ENCODE results near the gene KCNIP4. TPM values are rescaled to one million over a fixed set of nuclear protein-coding genes. Genes with fewer than 3 reads are reported as not detected.

The KCNIP4 gene
- polyA plus RNA-seq, 1 donor (not counting 4 experiments of a cell fraction or from before 2014, with no cell fraction given), result 0.07 TPM

GRCh38 chr4:21962691-21963090 lies 14.1 kb upstream of the KCNIP4 start:
- H2AFZ ChIP-seq (ENCODE audit: control insufficient read depth, low read length), result no peak overlapping the region
- no peaks in the 10 kb centered on the region for H3K4me1 ChIP-seq (ENCODE audit: control insufficient read depth, extremely low read depth, insufficient read depth, low read length)
- no peak overlapping the region for H3K4me3 ChIP-seq (ENCODE audit: control insufficient read depth in 2 of 3, extremely low read depth in 1 of 3, insufficient read depth in 2 of 3, low read depth in 1 of 3, low read length in 3 of 3)
- H3K9ac ChIP-seq (ENCODE audit: control insufficient read depth, extremely low read depth, insufficient read depth, low read length), result no peak overlapping the region
- H3K9me3 ChIP-seq (ENCODE audit: control insufficient read depth, low read depth, low read length), result no peaks in the 10 kb centered on the region
- H3K4me2 ChIP-seq (ENCODE audit: control insufficient read depth, extremely low read depth, insufficient read depth, low read depth, low read length), result no peak overlapping the region
- H3K79me2 ChIP-seq (ENCODE audit: control insufficient read depth, insufficient read depth, low read length), result no peaks in the 10 kb centered on the region
- dilution Hi-C loops (cut with MboI; ENCODE audit: extremely low pct_ligation_motif_present, low sequenced_read_pairs), result loop anchor here (5.0 kb wide), 1 partner anchor 40 kb away; no protein-coding TSS in a partner anchor
- peaks cover 5% of the 10 kb centered on the region for H3K27me3 ChIP-seq (ENCODE audit: control insufficient read depth, extremely low read depth, insufficient read depth, low read length)
- no peaks in the 10 kb centered on the region for H3K36me3 ChIP-seq (ENCODE audit: control insufficient read depth in 2 of 2, extremely low read depth in 1 of 2, insufficient read depth in 2 of 2, low read length in 2 of 2)
- H4K20me1 ChIP-seq (ENCODE audit: control insufficient read depth, extremely low read depth, insufficient read depth, low read length), result no peaks in the 10 kb centered on the region
- no peaks in the 10 kb centered on the region for H3K9me1 ChIP-seq (ENCODE audit: control insufficient read depth, extremely low read depth, insufficient read depth, low read length)
- DNase-seq (ENCODE audit: low read depth, low spot score), result no peak
- no peak for FAIRE-seq
- H3K27ac ChIP-seq (ENCODE audit: control insufficient read depth, insufficient read depth, low read length), result no peak overlapping the region
- no peak for TF ChIP-seq CTCF (optimal IDR thresholded peaks at IDR 0.05 in 1 of 3, IDR thresholded peaks at IDR 0.05 in 1 of 3, conservative IDR thresholded peaks at IDR 0.05 in 1 of 3; ENCODE audit: extremely low read depth in 1 of 3, insufficient read depth in 2 of 3, low read length in 3 of 3)
- TF ChIP-seq EZH2 (IDR thresholded peaks at IDR 0.05; ENCODE audit: low read length), result no peak

- no peaks in the 10 kb centered on the region for H3K9me3 ChIP-seq (ENCODE audit: control insufficient read depth, low read depth, low read length)
- H2AFZ ChIP-seq (ENCODE audit: control insufficient read depth, low read length), result no peak overlapping the region
- H3K27ac ChIP-seq (ENCODE audit: control insufficient read depth, insufficient read depth, low read length), result no peak overlapping the region
- no peaks in the 10 kb centered on the region for H4K20me1 ChIP-seq (ENCODE audit: control insufficient read depth, extremely low read depth, insufficient read depth, low read length)
- H3K79me2 ChIP-seq (ENCODE audit: control insufficient read depth, insufficient read depth, low read length), result no peaks in the 10 kb centered on the region
- DNase-seq (ENCODE audit: low read depth, low spot score) (no peak), FAIRE-seq (no peak)
- H3K36me3 ChIP-seq (ENCODE audit: control insufficient read depth in 2 of 2, extremely low read depth in 1 of 2, insufficient read depth in 2 of 2, low read length in 2 of 2), result no peaks in the 10 kb centered on the region
- no peak overlapping the region for H3K4me3 ChIP-seq (ENCODE audit: control insufficient read depth in 2 of 3, extremely low read depth in 1 of 3, insufficient read depth in 2 of 3, low read depth in 1 of 3, low read length in 3 of 3)
- H3K27me3 ChIP-seq (ENCODE audit: control insufficient read depth, extremely low read depth, insufficient read depth, low read length), result peaks cover 5% of the 10 kb centered on the region
- H3K4me1 ChIP-seq (ENCODE audit: control insufficient read depth, extremely low read depth, insufficient read depth, low read length), result no peaks in the 10 kb centered on the region
- dilution Hi-C loops (cut with MboI; ENCODE audit: extremely low pct_ligation_motif_present, low sequenced_read_pairs), result loop anchor here (5.0 kb wide), 1 partner anchor 38 kb away; no protein-coding TSS in a partner anchor
- TF ChIP-seq CTCF (optimal IDR thresholded peaks at IDR 0.05 in 1 of 3, IDR thresholded peaks at IDR 0.05 in 1 of 3, conservative IDR thresholded peaks at IDR 0.05 in 1 of 3; ENCODE audit: extremely low read depth in 1 of 3, insufficient read depth in 2 of 3, low read length in 3 of 3) (no peak), EZH2 (IDR thresholded peaks at IDR 0.05; ENCODE audit: low read length) (no peak)
- H3K4me2 ChIP-seq (ENCODE audit: control insufficient read depth, extremely low read depth, insufficient read depth, low read depth, low read length), result no peak overlapping the region
- no peaks in the 10 kb centered on the region for H3K9me1 ChIP-seq (ENCODE audit: control insufficient read depth, extremely low read depth, insufficient read depth, low read length)
- H3K9ac ChIP-seq (ENCODE audit: control insufficient read depth, extremely low read depth, insufficient read depth, low read length), result no peak overlapping the region
Measured at GRCh38 chr4:21960793-21961192, 12.2 kb upstream of the KCNIP4 start.

Data from keratinocyte (primary cell).